IPS-NIHi7 (cell line): ENCODE results near the gene MUSK.
"Not testable (repeated sequence)": the region's sequence is repeated elsewhere in the genome, so short reads cannot be mapped to it uniquely, and the experiment has no call there.

ENCODE experiments used
- DNase-seq: peaks from one replicate; pipeline ENCODE4 v3.0.0; 2012; ENCODE audit warnings: mixed read lengths; ENCODE audit errors: extremely low spot score

MUSK gene

DNA sequence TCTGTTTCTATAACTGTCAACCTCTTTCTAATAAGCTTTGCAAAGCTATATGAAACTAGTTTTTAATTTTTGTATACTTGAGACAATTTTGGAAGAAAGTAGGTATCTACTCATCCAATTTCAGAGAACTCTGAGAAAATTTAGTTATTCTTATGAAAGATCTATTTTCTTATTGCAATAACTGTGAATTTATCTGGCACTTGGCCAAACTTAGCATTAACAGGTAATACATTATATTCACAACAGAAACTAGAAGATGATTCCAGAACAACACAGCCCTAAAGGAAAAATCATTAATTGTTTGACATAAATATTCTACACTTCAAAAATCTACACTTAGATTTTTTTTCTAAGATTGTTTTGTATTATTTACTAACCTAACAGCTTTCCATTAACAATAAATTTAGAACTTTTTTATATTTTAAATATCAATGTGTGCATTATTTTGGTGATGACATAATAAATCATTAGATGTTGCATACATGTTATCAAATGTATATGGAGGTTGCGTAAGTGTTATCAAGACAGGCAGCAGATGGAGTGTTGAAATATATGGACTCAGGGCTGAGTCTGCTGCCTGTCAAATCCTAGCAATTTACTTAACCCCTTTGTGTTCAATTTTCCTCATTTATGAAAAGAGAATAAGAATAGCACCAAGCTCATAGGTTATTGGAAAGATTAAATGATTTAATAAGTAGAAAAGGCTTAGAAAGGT is 141.8 kb downstream of the MUSK start:
- no peak for DNase-seq

DNA sequence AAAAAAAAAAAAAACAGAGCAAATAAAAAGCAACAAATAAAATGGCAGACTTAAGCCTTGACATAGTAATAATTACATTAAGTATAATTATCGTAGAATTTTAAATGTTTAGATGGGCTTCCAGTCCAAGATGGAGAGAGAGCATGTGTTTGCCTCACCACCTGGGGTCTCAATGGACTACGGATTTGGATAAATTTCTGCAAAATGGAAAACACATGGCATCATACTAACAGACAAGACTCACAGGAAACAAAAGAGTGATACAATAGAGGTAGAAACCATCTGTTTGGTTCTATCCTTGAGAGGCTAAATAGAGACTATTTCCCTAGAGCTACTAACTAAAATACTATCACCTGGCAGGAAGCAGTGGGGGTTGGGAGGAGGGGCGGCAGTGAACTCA is 144.3 kb downstream of the MUSK start:
- no peak for DNase-seq

DNA sequence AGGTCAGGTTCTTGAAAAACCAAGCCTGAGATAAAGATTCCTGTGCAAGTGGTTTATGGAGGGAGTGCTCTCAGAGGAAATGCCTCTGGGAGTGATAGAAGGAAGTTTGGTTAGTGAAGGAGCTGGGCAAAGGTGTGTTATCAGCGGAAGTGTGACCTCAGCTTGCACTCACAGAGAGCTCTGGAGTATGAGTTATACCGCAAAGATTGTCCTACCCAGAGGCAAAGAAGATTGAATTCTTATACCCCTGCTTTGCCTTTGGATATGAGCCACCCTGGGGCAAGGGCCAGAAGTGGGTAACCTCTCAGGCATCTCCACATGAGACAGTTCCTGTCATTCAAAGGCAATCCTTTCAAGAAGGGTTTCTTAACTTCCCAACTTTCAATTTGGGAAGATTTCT is 145.6 kb downstream of the MUSK start:
- no peak for DNase-seq

DNA sequence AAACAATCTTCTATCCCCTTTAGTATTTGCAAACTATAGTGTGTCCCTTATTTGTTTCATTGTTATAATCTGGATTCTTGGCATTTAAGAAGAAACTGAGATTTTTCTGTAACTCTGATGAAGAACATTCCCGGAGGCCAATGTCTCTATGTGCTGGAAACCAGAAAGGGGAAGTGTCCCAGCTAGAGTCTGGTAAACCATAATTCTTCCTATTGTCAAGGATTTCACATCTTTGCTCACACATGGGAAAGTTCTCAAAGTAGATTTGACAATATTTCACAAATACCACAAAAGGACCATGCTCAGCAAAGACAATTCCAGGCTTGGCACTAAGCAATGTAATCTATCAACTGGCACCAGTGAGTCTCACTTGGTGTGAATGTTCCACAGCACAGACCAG is 146.8 kb downstream of the MUSK start:
- DNase-seq, result no peak

DNA sequence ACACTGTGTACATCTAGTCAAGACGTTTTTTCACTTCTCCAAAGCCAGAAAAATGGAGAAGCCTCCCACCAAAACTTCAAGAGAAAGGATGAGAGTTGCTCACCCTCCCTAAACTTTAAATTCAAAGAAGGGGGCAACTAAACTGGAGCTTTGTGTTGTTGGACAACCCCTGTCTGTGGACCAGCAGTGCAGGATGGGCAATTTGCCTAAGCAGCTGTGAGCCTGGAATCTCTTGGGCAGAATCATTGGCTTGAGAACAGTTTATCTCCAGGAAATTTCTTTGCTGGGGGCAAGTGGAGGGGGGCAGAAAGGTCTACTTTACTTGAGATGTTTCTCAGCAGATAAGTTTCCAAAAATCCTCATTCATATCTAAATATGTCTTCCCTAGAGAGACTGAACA is 151.8 kb downstream of the MUSK start:
- DNase-seq, result no peak

DNA sequence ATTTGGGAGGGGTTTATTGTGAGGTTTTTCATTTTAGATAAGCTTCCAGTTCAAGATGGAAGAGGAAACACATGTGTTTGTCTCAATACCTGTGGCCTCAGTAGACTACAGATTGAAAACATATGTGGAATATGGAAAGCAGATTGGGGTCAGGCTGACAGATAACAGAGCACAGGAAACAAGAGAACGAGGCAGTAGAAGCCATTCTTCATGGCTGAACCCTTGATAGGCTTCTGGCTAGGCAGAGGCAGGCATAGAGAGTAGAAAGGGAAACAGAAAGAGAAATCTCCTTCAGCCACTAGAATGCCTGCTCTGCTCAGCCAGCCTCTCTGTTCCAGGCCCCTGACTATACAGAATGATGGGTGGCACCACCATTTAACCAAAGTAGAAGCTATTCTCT is 152.5 kb downstream of the MUSK start:
- DNase-seq, result no peak

DNA sequence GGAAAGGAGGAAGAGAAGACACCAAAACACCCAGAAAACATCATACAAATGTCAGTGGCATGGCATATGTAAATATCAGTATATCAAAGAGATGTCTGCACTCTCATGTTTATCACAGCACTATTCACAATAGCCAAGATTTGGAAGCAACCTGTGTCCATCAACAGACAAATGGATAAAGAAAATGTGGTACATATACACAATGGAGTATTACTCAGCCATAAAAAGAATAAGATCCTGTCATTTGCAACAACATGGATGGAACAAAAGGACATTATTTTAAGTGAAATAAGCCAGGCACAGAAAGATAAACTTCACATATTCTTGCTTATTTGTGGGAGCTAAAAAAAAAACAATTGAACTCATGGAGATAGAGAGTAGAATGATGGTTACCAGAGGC is 156.5 kb downstream of the MUSK start:
- DNase-seq, result not testable (repeated sequence)

DNA sequence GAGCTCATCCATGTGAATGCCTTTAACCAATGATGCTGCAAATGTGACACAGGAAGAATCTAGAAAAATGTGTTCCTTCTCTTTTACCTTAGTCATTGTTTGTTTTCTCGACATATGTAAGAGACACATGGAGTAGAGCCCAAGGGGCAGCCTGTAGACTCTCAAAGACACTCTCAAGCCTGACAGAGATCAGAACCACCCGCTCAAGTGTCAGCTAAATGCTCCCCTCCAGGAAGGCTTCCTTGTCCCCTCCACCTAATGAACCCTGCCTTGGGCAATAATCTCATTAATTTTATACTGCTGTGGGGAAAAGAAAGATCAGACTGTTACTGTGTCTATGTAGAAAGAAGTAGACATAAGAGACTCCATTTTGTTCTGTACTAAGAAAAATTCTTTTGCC is 157.4 kb downstream of the MUSK start:
- no peak for DNase-seq

DNA sequence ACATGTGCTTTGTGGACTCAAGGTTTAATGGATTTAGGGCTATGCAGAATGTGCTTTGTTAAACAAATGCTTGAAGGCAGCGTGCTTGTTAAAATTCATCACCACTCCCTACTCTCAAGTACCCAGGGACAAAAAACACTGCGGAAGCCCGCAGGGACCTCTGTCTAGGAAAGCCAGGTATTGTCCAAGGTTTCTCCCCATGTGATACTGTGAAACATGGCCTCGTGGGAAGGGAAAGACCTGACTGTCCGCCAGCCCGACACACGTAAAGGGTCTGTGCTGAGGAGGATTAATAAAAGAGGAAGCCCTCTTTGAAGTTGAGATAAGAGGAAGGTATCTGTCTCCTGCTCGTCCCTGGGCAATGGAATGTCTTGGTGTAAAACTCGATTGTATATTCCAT is 157.8 kb downstream of the MUSK start:
- not testable (repeated sequence) for DNase-seq

DNA sequence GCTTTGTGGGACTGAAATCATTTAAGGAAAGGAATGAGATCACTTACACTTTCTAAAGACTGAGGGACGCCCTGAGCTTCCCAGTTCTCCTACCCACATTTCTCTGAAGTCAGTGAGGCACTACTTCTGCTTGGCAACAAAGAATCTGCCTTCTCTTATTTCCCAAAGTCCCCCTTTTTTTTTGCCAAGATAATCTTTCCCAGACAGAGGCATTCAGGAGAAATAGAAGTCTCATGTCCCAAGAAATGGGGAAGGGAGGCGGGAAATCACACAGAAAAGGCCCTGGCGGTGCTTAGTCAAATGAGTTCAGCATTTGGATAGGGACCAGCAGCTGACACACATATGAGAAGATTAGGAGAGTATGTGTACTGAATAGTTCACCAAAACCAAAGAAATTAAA is 159.7 kb downstream of the MUSK start:
- DNase-seq, result no peak

DNA sequence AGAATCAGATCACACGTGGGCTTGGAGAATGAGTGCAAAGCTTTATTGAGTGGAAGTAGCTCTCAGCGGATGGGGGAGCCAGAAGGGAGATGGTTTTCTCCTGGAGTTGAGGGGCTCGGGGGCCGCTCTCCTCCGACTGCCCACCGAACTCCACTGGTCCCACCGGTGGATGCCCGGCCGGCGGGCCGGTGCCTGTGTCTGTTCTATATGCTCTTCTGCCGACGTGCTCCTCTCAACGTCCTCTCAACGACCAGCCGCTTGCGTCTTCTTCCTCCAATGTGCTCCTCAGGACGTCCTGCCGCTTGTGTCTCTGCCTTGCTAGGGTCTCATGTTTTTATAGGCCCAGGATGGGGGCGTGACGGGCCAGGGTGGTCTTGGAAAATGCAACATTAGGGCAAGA is 161.9 kb downstream of the MUSK start:
- no peak for DNase-seq

DNA sequence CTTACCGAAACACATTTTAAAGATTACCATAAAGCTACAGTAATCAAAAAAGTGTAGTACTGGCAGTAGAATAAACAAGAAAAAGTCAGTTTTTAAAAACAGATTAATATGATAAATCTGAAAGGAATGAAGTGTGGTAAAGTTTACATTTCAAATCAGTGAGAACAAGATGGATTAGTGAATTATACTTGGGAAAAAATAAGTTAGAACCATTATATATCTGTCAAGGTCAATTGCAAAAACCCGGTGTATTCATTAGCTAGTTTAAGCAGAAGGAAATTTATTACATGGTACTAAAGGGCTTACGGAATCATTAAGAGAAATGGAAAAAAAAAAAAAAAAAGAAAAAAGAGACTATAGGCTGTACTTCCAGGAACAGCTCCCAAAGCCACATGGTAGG is 164.3 kb downstream of the MUSK start:
- DNase-seq, result no peak

DNA sequence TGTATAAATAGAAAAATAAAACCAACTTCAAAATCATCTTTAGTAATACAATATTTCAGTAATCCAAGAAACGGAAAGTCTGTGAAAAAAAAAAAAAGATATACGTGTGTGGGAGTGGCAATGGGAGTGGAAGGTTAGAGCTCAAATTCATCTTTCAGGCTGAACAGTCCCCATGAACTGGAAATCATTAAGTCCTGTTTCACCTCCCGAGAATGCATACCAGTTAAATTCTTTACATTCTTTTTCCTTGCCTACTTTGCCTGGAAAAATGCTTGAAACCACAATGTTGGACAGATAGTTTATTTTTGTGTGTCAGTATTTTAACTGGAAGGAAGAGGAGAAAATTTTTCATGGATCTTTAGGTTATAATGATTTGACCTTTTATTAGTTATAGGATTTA is 166.8 kb downstream of the MUSK start:
- DNase-seq, result no peak

DNA sequence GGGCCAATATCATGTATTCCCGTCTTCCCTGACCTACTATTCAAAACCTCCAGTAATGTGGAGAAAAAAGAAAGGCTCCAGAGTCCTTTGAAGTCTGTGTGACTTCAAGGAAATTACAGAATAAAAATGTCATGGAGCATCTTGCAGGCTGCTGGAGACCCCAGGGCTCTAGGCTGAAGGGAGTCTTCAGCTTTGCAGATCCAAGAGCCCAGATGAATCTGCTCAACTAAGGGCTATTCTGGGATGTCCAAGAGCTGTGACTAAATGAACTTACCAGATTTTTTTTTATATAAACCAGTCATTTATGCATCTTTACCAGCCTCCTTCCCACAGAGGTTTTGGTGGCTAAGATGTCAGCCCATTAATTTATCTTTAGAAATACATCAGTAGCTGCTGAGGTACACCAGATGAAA is 167.3 kb downstream of the MUSK start:
- DNase-seq, result no peak

DNA sequence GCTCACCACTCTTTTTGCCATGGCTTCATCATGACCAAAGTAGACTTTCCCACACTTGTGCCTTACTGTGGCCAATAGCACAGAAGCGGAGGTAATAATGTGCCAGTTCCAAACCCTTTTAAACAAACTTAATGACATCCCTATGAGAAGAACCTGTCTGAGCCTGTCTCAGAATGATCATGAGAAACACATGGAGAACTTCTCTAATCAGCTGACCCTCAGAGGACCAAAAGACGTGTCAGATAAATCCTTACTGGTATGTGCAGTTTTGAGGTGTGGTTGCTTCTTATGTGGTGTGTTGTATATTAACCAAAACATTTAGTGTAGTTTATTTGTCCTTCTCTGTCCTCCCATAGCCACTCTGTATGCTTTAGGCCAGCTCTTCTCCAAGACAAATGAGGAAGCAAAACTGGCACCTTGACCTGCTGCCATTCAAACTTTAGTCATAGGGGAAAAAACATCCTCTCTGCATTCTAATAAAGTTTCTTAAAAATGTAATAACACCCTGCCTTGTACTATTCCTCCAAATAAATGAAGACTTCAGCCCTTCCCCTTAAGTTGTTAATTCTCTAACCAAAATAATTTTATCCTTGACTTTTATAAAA is 168.9 kb downstream of the MUSK start:
- no peak for DNase-seq

DNA sequence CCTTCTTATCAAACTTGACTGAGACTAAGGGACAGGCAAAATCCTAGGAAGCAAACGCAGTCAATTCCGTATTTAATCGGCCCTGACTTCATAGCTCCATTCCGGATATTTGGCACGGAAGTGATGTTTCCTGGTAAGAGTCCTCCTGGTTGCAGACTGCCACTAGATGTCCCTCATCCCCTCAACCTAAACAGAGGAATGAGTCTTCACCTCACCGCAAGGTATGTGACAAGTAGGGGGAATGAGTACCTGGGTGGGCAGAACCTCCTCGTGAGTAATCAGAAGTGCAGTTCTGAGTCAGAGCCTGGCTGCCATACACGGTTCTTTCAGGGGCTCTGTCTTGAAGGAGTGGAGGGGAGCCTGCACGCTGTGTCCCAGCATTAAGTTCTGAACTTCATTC is 173.6 kb downstream of the MUSK start:
- DNase-seq, result peak; percentile 50

DNA sequence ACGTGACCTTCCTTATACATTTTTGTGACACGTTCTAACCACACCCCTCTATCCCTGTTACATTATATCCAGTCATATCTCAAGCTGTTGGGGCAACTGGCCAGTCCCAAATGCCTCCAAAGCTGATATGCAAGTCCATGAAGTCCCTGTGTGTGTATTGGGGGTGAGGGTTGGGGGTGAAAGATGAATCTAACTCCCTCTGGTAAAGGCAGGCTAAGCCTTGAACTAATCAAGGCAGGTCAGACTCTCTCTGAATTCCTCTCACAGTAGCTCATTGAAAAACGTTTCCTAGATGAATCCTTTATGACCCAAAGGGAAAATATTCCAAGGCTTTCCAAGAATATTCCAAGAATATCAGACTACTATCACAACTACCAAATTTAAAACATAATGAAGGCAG is 174.4 kb downstream of the MUSK start:
- DNase-seq, result no peak

DNA sequence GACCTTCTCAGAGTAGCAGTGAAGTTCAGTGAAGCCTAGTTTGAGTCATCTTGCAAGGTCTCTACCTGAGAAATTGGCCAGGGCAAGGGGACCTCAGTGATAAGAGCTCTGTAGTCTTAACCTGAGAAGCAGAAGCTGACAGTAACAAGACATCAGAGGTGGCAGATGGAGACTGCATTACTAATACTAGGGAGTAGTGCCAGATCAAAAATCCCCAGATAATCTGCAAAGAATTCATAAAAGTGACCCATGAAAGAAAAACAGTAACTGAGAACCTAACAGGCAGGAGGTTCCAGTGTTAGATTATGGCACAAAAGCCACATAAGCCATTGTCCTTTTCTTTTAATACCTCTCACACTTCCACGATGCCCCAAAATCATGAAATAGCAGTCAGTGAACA is 175.5 kb downstream of the MUSK start:
- DNase-seq, result no peak

DNA sequence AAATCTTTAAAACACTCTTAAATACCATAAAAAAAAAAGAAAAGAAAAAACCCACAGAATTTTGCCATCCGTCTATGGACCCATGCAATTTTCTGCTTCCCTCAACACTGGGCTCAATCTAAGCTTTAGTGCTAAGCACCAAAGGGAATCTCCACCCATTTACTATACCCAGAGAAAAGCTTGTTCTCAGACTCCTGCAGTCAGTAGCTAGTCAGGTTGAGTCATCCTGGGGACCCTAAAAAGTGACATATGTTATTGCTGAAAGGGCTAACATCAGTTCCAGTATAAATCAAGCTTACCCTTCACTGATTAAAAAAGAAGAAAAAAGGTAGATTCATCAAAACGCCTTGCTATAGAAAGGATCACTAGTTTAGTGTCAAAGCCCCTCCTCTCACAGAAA is 177.6 kb downstream of the MUSK start:
- DNase-seq, result no peak

DNA sequence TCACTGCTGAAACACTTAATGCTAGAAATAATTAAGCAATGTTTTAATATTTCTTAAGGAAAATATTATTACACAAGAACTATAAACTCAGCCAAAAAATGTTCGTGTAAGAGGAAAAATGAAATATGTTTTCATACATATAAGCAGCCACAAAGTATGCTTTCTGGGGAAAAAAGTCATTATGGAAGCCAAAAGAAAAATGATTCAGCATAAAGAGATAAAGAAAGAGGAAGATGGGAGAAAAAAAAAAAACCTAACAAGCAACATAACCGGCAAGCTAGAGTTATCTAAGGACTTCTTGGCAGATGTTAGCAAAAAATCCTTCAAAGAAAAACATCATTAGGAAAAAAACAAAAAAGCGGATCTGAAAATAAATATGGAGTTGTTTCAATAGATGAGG is 179.1 kb downstream of the MUSK start:
- DNase-seq, result no peak

DNA sequence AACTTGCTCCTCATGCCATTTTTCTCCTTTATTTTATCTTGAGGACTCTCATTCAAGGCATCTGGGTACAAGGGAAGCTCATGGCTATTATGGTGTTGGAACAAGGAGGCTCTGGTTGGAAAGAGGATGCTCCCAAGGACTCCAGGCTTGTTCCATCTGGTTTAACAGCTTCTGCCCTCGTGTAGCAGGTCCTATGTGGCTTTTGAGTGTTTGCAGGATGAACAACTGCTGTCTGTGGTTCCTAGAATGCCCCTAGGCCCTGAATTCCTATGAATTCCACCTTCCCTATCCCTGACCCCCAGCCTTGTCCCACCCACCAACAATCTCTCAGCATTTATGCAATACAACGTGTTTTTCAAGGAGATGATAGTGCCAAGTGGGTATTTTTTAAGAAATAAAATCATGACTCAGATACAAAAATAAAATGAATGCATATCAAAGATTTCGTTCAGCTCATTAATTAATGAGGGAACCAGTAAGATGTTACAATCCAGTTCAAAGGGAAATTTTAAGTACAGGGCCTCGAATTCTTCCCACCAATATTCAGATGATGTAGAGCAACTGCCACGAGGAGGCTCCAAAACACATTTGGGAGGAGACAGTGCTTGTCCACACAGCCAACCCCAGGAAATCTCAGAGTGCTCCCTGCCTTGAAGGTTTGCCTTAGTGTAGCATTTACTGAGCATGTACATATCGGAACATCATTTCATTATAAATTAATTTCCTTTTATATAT is 182.0 kb downstream of the MUSK start:
- no peak for DNase-seq
